ENCODE data around the gene SPI1.

SPI1 gene

DNA sequence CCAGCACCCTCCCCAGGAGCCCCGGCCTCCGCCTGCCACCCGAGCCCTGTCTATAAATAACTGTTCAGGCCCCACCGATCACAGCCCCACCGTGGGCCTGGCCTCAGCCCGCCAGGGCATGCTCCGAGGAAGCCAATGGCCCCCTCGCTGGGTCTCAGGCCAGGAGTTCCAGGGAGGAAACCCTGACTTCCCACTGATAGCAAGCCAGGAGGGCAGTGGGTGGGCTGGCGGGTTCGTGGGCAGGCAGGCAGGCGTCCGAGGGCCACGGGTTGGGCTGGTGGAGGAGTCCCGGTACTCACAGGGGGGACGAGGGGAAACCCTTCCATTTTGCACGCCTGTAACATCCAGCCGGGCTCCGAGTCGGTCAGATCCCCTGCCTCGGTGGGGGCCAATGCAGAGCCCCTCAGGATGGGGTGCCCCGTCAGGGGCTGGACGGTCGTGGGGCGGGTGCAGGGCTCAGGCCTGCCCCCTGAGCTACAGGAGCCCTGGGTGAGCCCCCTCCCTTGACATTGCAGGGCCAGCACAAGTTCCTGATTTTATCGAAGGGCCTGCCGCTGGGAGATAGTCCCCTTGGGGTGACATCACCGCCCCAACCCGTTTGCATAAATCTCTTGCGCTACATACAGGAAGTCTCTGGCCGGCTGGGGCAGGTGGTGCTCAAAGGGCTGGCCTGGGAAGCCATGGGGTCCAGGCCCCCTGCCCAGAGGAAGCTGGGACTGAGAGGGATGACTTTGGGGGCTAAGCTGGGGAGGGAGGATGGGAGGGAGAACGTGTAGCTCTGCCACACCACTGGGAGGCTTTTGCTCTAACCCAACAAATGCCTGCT is at the start of gene SPI1:
TSS of gene SPI1 (minus strand) at position 538 of the 826 bp plus-strand sequence. CDS start at position 344, 194 bp downstream.
- DNase-seq = no peak

DNA sequence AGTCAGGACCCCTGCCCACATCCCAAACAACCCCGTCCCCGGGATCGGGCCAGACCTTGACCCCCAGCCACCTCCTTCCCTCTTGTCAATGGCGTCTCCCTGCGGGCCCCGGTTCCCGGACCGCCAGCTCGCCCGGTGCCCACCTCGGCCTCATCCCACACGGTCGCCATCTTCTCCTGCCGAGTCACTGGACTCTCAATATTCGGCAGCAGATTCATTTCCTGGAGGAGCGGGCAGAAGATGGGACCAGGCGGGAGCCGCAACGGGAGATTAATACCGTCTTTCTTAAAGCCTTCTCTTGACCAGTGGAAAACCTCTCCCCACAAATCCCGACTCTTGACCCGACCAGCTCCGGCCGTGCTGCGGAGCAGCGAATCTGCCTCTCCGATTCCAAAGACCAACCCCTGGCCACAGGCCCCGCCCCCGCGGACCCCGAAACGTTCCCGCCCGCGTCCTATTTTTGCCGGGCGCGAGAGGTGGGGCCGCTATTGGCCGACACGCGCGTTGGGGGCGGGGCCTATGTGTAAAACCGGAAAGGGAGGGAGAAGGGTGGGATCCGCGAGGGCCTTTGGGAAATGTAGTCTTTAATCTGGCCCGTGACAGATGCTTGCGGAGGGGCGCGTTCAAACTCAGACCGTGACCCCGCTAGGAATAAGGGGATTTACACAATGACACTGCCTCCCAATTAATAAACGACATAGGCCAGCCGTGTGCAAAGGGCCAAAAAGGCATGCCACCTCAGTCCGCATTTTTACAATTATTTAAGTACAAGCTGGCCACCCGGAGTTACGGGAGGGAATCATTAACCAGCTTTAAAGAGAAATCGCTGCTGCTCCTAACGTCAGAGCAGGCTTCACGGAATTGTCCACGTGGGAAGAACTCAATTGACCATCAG is 48.0 kb upstream of the SPI1 start, which contains the start of gene PSMC3:
TSS of gene PSMC3 (minus strand) at position 378 of the 895 bp plus-strand sequence. CDS start at position 218, 160 bp downstream.
- DNase-seq = peak; percentile 99

DNA sequence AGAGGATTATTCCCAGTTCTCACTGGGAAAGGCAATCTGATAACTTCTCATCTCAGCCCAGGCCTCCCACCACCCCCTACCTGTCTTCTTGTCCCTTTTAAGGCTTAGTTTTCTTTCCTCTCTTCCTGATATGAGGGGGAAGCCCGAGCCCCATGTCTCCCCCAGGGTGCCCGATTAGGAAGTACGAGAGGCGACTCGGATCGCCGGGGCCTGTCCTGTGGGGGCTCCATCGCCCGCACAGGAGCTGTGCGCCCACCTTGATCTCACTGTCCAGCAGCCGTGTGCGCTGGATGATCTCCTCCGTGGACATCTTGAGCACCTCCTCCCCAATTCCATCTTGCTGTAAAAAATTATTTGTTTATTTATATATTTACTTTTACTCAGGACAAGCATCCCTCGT is 47.3 kb upstream of the SPI1 start:
- DNase-seq = no peak

DNA sequence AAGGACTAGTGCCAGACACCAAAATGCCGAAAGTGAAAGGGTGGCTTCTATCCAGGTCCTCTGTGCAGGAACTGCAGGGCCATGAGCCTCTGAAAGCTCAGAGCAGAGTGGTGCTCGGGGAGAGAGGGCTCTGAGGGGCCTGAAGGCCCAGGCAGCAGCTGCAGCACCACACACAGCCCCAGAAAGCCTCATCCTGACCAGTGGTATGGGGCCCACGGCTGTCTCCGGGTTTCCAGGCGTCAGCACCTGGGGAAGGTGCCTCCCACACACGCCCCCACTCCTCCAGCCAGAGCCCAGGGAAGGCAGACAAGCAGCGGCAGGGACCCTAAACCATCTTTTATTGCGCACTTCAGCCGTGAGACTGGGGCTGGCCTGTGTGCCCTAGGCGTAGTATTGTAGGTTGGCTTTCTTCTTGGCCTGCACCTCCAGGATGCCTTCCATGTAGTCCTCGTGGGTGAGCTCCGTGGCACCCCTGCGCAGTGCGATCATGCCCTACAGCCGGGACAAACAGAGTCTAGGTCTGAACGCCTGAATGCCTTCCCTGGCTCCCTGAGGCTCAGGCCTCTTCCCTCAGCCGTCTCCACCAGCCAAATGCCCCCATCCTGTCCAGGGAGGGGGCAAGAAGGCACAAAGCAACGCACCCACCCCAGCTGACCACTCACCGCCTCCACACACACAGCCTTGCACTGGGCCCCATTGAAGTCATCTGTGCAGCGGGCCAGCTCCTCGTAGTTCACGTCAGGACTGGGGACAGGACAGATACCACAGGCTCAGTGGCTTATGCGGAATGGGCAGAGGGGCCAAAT is 40.3 kb upstream of the SPI1 start:
- no peak for DNase-seq

DNA sequence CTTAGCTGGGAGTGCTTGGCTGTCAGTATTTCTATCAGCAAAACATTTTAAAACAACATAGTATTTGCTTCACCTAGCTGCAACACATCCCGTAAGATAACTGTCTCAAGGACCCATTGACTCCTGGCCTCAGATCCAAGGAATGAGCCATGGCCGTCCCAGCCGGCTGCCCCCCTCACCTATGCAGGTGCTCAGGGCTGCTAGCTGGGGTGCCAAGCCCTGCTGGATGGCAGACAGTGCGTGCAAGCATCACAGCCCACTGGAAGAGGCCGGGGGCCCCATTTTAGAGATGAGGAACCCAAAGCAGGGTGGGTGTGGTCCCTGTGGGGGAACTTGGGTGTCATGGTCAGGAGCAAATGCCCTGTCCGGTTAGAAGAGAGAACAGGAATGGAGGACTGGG is 39.4 kb upstream of the SPI1 start:
- DNase-seq = no peak

DNA sequence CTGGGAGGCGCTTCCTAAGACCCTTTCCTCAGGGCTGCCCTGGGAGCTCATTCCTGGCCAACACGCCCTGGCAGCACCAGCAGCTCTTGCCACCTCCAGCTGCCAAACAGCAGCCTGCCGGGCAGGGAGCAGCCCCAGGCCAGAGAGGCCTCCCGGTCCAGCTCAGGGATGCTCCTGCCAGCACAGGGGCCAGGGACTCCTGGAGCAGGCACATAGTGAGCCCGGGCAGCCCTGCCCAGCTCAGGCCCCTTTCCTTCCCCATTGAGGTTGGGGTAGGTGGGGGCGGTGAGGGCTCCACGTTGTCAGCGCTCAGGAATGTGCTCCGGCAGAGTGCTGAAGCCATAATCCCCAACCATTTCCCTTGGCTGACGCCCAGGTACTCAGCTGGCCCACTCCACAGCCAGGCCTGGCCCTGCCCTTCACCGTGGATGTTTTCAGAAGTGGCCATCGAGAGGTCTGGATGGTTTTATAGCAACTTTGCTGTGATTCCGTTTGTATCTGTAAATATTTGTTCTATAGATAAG is 37.7 kb upstream of the SPI1 start:
- DNase-seq = no peak

DNA sequence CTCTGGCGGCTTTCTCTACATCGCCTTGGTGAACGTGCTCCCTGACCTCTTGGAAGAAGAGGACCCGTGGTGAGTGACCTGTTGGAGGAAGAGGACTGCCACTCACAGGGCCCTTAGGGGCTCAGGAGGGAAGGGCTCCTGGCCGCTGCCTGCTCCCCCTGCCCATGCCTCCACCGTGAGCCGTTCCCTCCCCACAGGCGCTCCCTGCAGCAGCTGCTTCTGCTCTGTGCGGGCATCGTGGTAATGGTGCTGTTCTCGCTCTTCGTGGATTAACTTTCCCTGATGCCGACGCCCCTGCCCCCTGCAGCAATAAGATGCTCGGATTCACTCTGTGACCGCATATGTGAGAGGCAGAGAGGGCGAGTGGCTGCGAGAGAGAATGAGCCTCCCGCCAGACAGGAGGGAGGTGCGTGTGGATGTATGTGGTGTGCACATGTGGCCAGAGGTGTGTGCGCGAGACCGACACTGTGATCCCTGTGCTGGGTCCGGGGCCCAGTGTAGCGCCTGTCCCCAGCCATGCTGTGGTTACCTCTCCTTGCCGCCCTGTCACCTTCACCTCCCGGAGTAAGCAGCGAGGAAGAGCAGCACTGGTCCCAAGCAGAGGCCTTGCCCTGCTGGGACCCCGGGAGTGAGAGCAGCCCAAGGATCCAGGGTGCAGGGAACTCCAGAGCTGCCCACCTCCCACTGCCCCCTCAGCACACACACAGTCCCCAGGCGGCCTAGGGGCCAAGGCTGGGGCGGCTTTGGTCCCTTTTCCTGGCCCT is 36.9 kb upstream of the SPI1 start:
- no peak for DNase-seq

DNA sequence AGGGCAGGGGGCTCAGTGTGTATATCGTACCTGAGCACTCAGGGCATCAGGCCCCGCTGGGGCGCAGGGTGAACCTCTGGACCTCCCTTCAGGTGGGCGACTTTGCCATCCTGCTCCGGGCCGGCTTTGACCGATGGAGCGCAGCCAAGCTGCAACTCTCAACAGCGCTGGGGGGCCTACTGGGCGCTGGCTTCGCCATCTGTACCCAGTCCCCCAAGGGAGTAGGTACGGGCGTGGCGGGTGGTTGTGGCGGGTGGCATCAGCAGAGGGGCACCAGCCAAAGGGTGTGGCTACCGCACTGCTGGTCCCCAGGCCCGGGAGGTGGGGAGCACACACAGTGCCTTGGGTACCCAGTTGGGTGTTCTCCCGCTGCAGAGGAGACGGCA is 36.3 kb upstream of the SPI1 start:
- DNase-seq = no peak

DNA sequence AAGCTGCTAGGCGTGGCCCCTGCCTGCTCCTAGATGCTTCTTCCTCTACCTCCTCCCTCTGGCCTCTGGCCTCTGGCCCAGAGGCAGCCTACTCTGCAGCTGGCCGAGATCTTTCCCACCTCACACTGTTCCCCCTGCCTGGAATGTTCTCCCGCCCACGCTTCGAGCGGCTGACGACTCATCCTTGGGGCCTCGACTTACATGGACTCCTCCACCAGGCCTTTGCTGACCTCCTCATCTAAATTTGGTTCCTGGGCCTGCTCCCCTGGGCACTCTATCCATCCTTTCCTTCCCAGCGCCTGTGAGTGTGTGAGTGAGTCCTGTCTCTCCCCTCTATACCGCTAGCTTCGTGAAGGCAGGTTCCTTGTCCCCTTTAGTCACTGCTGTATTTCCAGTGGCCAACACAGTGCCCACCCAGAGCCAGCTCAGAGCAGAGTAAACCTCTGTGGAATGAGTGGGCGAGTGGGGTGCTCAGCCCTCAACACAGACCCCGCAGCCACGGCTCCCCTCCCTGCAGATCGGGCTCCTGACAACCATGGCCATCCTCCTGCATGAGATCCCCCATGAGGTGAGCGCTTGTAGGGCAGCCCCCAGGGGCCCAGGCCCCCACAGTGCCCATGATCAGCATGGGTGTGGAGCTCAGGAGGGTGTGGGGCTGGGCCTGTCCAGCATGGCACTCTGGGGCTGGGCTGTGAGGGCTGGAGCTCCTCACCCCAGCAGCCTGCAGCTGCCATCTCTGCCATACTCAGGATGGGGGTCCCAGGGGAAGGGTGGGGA is 35.7 kb upstream of the SPI1 start:
- no peak for DNase-seq

DNA sequence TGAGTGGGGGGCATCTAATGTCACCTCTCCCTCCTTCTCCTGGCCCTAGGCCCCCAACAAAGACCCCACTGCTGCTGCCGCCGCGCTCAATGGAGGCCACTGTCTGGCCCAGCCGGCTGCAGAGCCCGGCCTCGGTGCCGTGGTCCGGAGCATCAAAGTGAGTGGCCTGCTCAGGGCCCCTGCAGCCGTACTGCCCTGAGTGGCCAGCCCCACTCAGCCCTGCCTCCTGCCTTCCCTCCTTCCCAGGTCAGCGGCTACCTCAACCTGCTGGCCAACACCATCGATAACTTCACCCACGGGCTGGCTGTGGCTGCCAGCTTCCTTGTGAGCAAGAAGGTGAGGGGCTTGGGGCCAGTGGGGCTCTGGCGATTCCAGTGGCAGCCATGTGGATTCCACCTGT is 35.0 kb upstream of the SPI1 start:
- DNase-seq = no peak

DNA sequence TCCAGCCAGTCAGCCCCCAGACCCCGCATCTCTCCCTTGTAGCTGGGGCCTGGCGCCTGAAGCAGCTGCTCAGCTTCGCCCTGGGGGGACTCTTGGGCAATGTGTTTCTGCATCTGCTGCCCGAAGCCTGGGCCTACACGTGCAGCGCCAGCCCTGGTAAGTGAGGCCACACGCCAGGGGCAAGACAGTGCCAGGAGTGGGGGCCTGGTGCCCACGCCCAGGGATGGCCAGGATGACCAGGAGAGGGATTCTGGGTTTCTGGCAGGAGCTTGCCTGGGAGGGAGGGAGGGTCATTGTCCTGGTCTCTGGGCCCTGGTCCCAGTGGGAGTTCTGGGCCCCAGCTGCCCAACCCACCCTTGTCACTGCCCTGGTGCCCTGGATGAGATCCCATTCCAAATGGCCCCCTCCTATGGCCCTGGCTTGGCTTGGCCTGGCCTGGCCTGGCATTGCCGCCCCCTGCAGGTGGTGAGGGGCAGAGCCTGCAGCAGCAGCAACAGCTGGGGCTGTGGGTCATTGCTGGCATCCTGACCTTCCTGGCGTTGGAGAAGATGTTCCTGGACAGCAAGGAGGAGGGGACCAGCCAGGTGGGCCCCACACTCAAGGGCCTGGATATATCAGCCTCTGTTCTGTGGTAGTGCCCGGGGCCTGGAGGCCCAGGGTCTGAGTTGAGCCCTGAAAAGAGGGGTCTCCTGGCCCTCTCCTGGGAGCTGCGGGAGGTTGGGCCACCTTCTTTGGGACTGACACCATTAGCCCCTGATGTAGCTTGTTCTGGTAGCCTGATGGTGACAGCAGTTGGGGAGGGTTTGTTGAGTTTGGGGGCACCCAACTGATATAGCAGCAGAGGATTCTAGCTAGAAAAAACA is 33.8 kb upstream of the SPI1 start:
- DNase-seq = peak; percentile 67

DNA sequence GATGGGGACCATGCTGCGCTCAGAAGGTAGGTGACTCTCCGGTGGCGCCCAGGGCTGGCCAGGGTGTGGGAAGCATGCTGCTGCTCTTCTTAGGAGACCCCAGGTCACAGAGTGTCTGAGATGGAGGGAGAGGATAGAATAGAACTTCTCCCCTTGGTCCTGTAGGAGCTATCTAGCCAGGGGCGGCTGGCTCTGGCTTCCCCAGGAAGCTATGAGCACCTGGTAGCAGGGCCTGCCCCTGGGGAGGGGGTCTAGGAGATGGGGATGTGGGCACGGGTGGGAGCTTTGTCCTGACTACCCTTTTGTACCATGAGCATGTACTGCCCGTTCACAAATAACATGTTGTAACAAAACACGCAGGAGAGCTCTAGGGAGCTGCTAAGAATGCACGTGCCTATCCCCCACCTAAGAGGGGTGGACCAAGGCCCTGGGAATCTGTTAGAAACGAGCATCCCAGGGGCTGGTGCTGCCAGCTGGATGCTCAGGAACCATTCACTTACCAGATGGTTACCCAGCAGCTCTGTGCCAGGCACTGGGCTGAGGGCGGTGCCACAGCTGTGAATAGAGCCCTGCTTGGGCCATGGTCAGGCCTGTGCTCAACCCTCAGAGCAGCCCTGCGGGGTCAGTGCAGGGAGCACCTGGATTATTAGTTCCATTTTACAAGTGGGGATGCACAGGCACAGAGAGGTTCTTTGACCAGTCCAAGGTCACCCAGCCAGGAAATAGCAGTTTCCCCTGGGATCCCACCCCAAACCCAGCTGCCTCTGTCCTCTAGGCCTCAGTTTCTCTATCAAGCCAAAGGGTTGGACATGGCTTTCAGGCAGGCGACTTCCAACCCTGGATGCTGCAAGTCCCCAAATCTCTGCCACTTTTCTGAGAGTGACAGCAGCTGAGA is 32.3 kb upstream of the SPI1 start:
- DNase-seq = no peak

DNA sequence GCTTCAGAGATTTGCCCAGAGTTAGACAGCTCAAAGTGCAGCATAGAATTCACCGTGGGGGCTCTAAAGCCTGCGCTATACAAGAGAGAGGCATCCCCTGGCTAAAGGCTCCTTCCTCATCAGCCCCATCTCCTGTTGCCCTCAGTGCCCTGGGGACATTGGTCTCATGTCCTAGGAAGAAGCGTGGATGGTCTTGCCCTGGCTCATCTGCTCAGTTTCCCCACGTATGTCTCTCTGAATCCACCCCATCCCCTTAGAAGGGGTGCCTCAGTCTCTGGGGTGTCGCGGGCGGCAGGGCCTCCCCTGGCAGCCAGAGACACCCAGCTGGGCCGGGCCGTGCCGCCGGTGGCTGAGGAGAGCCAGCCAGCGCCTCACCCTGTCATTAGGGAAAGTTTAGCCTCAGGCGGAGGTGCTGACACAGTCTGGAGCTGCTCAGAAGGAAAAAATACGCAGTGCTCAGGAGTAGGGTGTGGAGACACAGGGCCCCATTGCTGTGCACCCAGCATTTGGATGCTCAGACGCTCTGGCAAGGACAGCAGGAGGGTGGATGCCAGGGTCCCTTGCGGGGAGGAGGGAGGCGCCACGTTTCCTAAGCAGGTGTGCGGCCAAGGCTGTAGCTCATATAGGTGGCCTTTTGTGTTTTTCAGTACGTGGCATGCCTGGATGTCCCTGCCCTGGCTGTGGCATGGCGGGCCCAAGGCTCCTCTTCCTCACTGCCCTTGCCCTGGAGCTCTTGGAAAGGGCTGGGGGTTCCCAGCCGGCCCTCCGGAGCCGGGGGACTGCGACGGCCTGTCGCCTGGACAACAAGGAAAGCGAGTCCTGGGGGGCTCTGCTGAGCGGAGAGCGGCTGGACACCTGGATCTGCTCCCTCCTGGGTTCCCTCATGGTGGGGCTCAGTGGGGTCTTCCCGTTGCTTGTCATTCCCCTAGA is 31.4 kb upstream of the SPI1 start:
- DNase-seq = no peak

DNA sequence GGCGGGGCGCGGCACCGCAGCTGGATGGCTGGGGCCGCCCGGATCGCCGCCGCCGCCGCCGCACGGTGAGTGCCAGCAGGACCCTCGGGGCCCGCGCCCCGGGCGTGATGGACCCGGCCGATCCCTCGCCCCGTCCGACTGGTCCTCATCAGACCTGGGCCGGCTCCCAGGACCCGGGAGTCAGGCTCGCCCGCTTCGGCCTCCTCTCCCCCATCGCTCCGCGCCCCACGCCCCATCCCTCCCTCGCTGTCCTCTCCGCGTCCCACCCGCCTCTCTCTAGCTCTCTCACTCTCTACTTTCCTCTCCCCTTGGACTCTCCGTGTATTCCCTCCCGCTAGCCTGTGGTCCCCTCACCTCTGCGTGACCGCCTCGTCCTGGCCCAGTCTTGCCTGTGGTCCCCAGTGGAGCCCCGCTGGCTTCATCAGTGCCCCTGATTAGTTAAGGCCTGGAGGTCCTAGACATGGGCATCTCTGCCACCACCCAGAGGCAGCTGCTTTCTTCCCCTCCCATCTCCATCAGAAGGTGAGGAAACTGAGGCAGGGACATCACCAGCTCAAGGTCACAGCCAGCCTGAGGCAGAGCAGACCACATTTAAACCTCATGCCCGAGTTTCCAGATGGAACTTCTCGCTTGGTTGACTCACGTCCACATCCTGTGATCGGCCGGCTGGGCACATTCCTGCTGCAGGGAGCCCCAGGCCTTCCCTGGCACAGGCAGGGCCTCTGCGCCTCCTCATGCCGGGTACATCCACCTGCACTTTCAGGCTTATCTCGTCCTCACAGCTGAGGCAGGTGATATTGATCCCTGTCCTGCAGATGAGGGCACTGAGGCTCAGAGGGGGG is 30.5 kb upstream of the SPI1 start:
- no peak for DNase-seq

DNA sequence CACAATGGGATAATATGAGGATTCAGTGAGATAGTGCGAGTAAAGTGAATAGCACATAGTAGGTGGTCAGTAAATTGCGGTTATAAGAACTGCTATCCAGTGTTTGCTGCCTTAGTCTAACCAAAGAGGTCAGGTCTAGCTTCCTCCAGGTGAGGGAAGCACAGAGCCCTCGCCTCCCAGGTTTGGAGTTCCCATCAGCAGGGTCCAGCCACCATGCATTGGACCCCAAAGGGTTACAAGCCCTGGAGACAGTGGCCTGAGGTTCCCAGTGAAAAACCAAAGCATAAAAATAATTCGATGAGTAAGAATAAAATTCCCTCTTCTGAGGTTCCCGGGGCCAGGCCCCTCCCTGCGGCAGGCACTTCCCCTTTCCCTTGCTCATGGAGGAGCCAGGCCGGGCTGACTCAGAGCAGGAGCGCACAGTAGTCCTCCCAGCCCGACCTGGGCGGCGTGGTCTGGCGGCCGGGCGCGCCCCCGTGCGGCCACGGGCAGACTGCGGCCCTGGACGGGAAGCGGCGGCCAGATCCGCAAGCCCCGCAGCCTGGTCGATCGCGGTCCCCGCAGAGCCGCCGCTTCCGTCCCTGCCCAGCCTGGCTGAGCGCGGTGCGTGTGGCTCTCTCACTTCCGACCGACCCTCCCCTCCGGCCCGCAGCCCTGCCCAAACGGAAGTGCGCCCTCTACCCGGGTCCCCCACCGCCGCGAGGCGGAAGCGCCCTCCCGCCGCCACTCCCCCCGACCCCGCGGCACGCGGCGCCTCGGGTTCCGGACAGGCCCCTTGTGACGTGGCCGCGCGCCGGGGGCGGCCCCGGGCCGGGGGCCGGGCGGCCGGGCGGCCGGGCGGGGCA is 29.6 kb upstream of the SPI1 start, which contains the start of gene SLC39A13:
TSS of gene SLC39A13 (plus strand) at position 845 of the 845 bp plus-strand sequence. CDS start 1,505 bp downstream, outside the sequence.
- DNase-seq = peak; percentile 91

All from activated naive CD4-positive, alpha-beta T cell treated with Interleukin-2 at 50 U/mL for 16 hours (primary cell).